ENCODE data around the gene NCK1.
"Not testable (repeated sequence)": the region's sequence is repeated elsewhere in the genome, so short reads cannot be mapped to it uniquely, and the experiment has no call there.

GRCh38 chr3:136872258-136872657, 10.2 kb downstream of the NCK1 start:
- not testable (repeated sequence) for TF ChIP-seq CTCF (IDR thresholded peaks at IDR 0.05; ENCODE audit: insufficient read depth, low read length); REST (IDR thresholded peaks at IDR 0.05; ENCODE audit: insufficient replicate concordance, low read depth)
